Right lobe of liver (tissue), 6 donors: ENCODE data around the gene FLRT2. TPM values are rescaled to one million over a fixed set of nuclear protein-coding genes. Genes with fewer than 3 reads are reported as not detected.

Experiments used
- ATAC-seq, 4 donors: fragments of 200-7000 bp; cut with Tn5 transposase; one replicate each; pipeline ENCODE4 v1.9.1; 2020; ENCODE audit warnings: mild to moderate bottlenecking in 4 of 4, moderate library complexity in 4 of 4
- DNase-seq, 3 donors: peaks; one replicate each; pipeline ENCODE4 v3.0.0-alpha.2; 2020
- H3K27ac ChIP-seq, 3 donors: fragments of 200-600 bp; one replicate each; pipeline ENCODE4 v1.8.0; 2022
- H3K27me3 ChIP-seq, 2 donors: fragments of 200-600 bp; one replicate each; pipeline ENCODE4 v1.8.0; 2022
- H3K36me3 ChIP-seq, 4 donors: fragments of 200-600 bp; sonication (generic) in 1 of 4; one replicate each; pipeline versions ENCODE4 v1.5.1 to v1.8.0; 2017 to 2022; ENCODE audit warnings: control low read depth in 1 of 4
- H3K4me1 ChIP-seq, 4 donors: fragments of 200-600 bp; sonication (generic) in 1 of 4; one replicate each; pipeline versions ENCODE4 v1.5.1 to v1.8.0; 2017 to 2022; ENCODE audit warnings: control low read depth in 1 of 4
- H3K4me3 ChIP-seq, 3 donors: fragments of 200-600 bp; one replicate each; pipeline ENCODE4 v1.8.0; 2022
- H3K9me3 ChIP-seq, 4 donors: fragments of 200-600 bp; sonication (generic) in 1 of 4; one replicate each; pipeline versions ENCODE4 v1.5.1 to v1.8.0; 2017 to 2022; ENCODE audit warnings: control low read depth in 1 of 4
- CTCF ChIP-seq, 4 donors: fragments of 200-600 bp in 3 of 4; fragments of 450-650 bp in 1 of 4; IDR thresholded peaks; one replicate each; pipeline versions ENCODE4 v1.5.1 to v1.8.0; 2016 to 2022; ENCODE audit warnings: antibody characterized with exemption in 4 of 4, mild to moderate bottlenecking in 2 of 4
- POLR2A ChIP-seq: fragments of 450-650 bp; IDR thresholded peaks from one replicate; pipeline ENCODE4 v1.6.1; 2017; ENCODE audit warnings: antibody characterized with exemption, mild to moderate bottlenecking
- WGBS: methylation state at CpG from one replicate; pipeline ENCODE4 v1.1.6; 2018; ENCODE audit warnings: low coverage, low lambda C conversion rate; ENCODE audit not compliant: insufficient coverage; ENCODE audit errors: missing lambda C conversion rate; 5-methylcytosine and 5-hydroxymethylcytosine counted together
- intact Hi-C, 2 donors: fragments of 100-400 bp; cut with DNase I; formaldehyde crosslinking; loops; one replicate each; pipeline versions ENCODE4 v1.11.2 to v1.14.1; 2022
- total RNA-seq, 6 experiments: library from RNA; depleted of rRNA in 2 of 6; stranded (reverse); fragments of >200 nt in 2 of 6; fragmentation: NEBNext Ultra II Directional in 3 of 6; extraction: Animal tissue kit (Norgen Biotek cat#: 25700) in 3 of 6; gene quantifications; one replicate each; pipeline versions ENCODE4 v1.1.0 to v1.2.4, GENCODE V29; 2016 to 2023
- donor health status: DM: no; HTN: yes; CAD: no.
- donor health status: DM: no; HTN: no; CAD: no.
- donor health status: DM: no; HTN: no; CAD: no.
- donor health status: DM: no; HTN: yes; CAD: no.
- donor health status: DM: no; HTN: yes; CAD: no.

Gene FLRT2
- total RNA-seq, 6 experiments from 2014 or later = 0.12 to 4.1 (median 2.0) TPM

- Histone ChIP-seq H3K27ac (no peak overlapping the region), H3K4me1 (peaks cover 0 to 5% (median 0%) of the 10 kb centered on the region in 4 donors), H3K36me3 (no peaks in the 10 kb centered on the region), H3K4me3 (no peak overlapping the region), H3K27me3 (peaks cover 0 to 5% of the 10 kb centered on the region in 2 donors), H3K9me3 (no peaks in the 10 kb centered on the region)
- TF ChIP-seq POLR2A (no peak), CTCF (IDR thresholded peaks at IDR 0.05) (no peak)
- WGBS = 69% methylated on average over 3 of the region's 3 CpGs
- DNase-seq = no peak
- intact Hi-C loops = no loop called here
- no peak for ATAC-seq
These were observed 7.6 kb downstream of the FLRT2 start for GRCh38 chr14:85537526-85537925.

GRCh38 chr14:85538636-85539035 is 8.7 kb downstream of the FLRT2 start:
- Histone ChIP-seq H3K9me3 (no peaks in the 10 kb centered on the region), H3K4me3 (no peak overlapping the region), H3K4me1 (no peaks in the 10 kb centered on the region), H3K27ac (no peak overlapping the region), H3K36me3 (no peaks in the 10 kb centered on the region), H3K27me3 (no peaks in the 10 kb centered on the region)
- TF ChIP-seq POLR2A (no peak), CTCF (IDR thresholded peaks at IDR 0.05) (no peak)
- intact Hi-C loops = no loop called here
- ATAC-seq (no peak), DNase-seq (no peak)
- 51% methylated on average over 2 of the region's 2 CpGs for WGBS

GRCh38 chr14:85539510-85539909 is 9.6 kb downstream of the FLRT2 start:
- DNase-seq (no peak), ATAC-seq (no peak)
- Histone ChIP-seq H3K27me3 (no peaks in the 10 kb centered on the region), H3K4me3 (no peak overlapping the region), H3K4me1 (no peaks in the 10 kb centered on the region), H3K36me3 (no peaks in the 10 kb centered on the region), H3K9me3 (no peaks in the 10 kb centered on the region), H3K27ac (no peak overlapping the region)
- WGBS = 88% methylated on average over 2 of the region's 2 CpGs
- no peak for TF ChIP-seq POLR2A
- TF ChIP-seq CTCF (IDR thresholded peaks at IDR 0.05) = no peak
- intact Hi-C loops = no loop called here

- Histone ChIP-seq H3K27ac (no peak overlapping the region), H3K9me3 (no peaks in the 10 kb centered on the region), H3K36me3 (no peaks in the 10 kb centered on the region), H3K4me1 (no peaks in the 10 kb centered on the region), H3K27me3 (no peaks in the 10 kb centered on the region), H3K4me3 (no peak overlapping the region)
- ATAC-seq (no peak), DNase-seq (no peak)
- intact Hi-C loops = no loop called here
- no peak for TF ChIP-seq POLR2A
- no peak for TF ChIP-seq CTCF (IDR thresholded peaks at IDR 0.05)
- 53% methylated on average over 5 of the region's 5 CpGs for WGBS
These were observed 12.7 kb downstream of the FLRT2 start for GRCh38 chr14:85542623-85543022.

- intact Hi-C loops = no loop called here
- Histone ChIP-seq H3K9me3 (no peaks in the 10 kb centered on the region), H3K4me1 (no peaks in the 10 kb centered on the region), H3K27me3 (no peaks in the 10 kb centered on the region), H3K36me3 (no peaks in the 10 kb centered on the region), H3K27ac (no peak overlapping the region), H3K4me3 (no peak overlapping the region)
- TF ChIP-seq POLR2A (no peak), CTCF (IDR thresholded peaks at IDR 0.05) (no peak)
- DNase-seq (no peak), ATAC-seq (no peak)
- 73% methylated on average over 3 of the region's 3 CpGs for WGBS
These were observed 15.8 kb downstream of the FLRT2 start for GRCh38 chr14:85545738-85546137.
